Astrocyte of the cerebellum (primary cell): Measurements from ENCODE around the gene PSMD8.
"Not testable (repeated sequence)": the region's sequence is repeated elsewhere in the genome, so short reads cannot be mapped to it uniquely, and the experiment has no call there.

Experiments
- DNase-seq: peaks from one replicate; pipeline ENCODE4 v3.0.0-alpha.2; 2011; ENCODE audit warnings: low read depth
- H3K4me3 ChIP-seq: 2 replicates; pipeline ENCODE4 v1.5.1; 2011; ENCODE audit warnings: mild to moderate bottlenecking, low read depth, low read length, moderate library complexity
- in situ Hi-C: cut with HindIII; loops from 2 replicates; pipeline ENCODE4 v1.10.0; 2017; ENCODE audit warnings: low sequenced_read_pairs
- TF ChIP-seq, protein P1 (sequence below): IDR thresholded peaks from 2 replicates; pipeline ENCODE4 v1.5.1; 2012; ENCODE audit warnings: low read length, low read depth, moderate library complexity, mild to moderate bottlenecking; ENCODE audit errors: missing control alignments

PSMD8 gene

DNA sequence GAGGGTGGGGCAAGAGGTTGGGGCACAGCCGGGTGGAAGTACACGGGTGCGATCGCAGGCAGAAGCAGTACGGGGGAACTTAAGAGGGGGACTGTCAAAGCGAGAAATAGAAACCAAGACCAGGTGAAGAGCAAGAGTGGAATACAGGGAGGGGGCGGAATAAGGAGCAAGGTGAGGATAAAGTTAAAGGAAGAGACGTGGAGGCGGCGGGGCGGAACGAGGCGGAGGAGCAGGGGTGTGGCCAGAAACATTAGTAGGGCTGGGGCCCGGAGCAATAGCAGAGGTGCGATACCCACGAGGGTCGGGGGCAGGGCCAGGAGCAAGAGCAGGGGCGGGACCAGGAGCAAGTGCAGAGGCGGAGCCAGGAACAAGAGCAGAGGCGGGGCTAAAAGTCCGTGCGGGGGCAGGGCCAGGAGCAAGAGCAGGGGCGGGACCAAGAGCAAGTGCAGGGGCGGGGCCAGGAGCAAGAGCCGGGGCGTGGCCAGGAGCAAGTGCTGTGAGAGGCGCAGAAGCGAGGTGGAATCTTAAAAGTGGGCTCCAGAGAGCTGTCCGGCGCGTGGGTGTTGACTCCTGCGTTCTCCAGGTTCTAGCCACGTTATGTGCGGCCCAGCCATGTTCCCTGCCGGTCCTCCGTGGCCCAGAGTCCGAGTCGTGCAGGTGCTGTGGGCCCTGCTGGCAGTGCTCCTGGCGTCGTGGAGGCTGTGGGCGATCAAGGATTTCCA is 37.6 kb upstream of the PSMD8 start:
- TF ChIP-seq, protein P1, sequence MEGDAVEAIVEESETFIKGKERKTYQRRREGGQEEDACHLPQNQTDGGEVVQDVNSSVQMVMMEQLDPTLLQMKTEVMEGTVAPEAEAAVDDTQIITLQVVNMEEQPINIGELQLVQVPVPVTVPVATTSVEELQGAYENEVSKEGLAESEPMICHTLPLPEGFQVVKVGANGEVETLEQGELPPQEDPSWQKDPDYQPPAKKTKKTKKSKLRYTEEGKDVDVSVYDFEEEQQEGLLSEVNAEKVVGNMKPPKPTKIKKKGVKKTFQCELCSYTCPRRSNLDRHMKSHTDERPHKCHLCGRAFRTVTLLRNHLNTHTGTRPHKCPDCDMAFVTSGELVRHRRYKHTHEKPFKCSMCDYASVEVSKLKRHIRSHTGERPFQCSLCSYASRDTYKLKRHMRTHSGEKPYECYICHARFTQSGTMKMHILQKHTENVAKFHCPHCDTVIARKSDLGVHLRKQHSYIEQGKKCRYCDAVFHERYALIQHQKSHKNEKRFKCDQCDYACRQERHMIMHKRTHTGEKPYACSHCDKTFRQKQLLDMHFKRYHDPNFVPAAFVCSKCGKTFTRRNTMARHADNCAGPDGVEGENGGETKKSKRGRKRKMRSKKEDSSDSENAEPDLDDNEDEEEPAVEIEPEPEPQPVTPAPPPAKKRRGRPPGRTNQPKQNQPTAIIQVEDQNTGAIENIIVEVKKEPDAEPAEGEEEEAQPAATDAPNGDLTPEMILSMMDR = no peak
- DNase-seq = peak; percentile 80
- H3K4me3 ChIP-seq = peak overlapping the region; percentile 74
- in situ Hi-C loops = no loop called here

DNA sequence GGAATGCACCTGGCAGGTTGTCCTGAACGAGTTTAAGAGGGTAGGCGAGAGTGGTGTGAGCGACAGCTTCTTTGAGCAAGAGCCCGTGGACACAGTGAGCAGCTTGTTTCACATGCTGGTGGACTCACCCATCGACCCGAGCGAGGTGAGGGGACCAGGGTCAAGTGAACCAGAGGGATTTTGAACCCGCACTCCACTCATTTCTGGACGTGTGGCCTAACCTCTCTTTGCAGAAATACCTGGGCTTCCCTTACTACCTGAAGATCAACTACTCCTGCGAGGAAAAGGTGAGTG is 37.1 kb upstream of the PSMD8 start:
- TF ChIP-seq, protein P1 = no peak
- DNase-seq = no peak
- peak overlapping the region; percentile 74 for H3K4me3 ChIP-seq
- in situ Hi-C loops = no loop called here

DNA sequence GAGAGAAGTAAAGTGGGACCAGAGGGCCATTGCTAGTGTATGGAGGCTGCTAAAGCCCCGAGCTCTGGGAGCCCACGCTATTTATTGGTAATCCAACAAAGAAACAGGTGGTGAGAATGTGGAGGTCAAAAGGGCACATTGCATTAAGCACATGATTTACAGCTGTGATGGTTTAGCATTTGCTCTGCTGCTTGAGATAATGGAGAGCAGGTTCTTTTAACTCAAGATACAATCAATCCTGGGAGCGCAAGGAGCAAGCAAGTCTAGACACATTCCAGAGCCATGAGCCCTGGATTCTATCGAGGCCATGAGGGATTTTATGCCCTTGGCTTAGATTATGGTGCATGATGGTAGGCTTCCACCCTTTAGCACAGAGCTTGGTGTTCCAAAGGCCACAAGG is 35.4 kb upstream of the PSMD8 start:
- in situ Hi-C loops, H3K4me3 ChIP-seq, DNase-seq: not testable (repeated sequence)

DNA sequence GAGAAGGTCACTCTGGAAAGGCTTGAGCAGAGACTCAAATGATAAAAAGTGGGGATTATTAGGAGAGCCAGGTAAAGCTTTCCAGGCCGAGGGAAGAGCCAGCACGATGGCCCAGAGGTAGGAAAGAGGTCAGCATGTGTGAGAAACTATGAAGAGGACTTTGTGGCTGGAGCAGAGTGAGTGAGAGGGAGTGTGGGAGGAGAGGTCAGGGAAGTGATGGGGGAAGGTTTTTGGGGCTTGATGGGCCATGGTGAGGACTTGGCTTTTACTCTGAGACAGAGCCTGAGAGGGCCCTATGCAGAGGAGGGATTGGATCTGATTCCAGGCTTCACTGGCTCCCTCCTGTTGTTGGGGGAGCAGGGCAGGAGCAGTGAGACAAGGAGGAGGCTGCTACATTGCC is 33.4 kb upstream of the PSMD8 start:
- TF ChIP-seq, protein P1 = no peak
- DNase-seq = no peak
- in situ Hi-C loops = no loop called here
- H3K4me3 ChIP-seq = no peak overlapping the region

DNA sequence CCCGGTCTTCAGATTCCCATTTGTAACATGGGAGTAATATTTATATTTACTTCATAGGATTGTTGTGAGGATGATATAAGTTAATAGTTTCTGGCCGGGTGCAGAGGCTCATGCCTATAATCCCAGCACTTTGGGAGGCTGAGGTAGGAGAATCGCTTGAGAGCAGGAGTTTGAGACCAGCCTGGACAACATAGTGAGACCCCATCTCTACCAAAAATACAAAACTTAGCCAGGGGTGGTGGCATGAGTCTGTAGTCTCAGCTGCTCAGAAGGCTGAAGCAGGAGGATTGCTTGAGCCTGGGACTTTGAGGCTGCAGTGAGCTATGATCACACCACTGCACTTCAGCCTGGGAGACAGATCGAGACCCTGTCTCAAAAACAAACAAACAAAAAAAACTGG is 27.5 kb upstream of the PSMD8 start:
- TF ChIP-seq, protein P1 = no peak
- no peak overlapping the region for H3K4me3 ChIP-seq
- in situ Hi-C loops = no loop called here
- no peak for DNase-seq

DNA sequence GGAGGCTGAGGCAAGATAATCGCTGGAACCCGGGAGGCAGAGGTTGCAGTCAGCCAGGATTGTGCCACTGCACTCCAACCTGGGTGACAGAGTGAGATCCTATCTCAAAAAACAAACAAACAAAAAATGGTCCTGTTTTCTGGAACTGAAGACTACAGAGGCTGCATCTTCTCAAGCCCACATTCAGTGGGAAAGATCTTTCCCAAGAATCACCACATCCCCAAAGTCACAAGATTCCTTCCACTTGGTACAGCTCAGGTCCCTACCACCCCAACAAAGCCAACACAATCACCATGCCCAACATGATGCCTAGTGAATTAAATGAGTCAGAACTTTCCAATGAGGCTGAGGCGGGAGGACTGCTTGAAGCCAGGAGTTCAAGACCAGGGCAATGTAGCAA is 23.5 kb upstream of the PSMD8 start:
- no peak for DNase-seq
- in situ Hi-C loops = no loop called here
- H3K4me3 ChIP-seq = no peak overlapping the region
- TF ChIP-seq, protein P1 = no peak

DNA sequence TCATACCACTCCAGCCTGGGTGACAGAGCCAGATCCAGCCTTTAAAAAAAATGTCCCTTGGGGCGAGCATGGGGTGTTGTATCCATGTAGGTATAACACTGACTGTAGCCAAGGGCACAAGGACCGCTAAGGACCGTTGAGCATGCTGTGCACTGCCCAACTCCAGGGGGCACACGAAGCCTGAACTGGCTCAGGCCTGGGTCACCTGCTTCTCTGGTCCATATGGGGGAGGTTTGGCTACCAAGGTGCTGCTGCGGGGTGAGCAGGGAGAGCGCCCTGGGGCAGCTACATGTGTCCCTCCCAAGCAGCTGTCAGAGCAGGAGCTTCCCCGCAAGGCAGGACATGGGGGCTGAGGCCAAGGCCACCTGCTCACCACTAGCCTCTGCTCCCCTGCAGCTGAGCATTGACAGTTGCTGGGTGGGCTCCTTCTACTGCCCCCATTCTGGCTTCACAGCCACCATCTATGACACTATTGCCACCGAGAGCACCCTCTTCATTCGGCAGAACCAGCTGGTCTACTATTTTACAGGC is 22.4 kb upstream of the PSMD8 start:
- TF ChIP-seq, protein P1 = no peak
- no peak overlapping the region for H3K4me3 ChIP-seq
- in situ Hi-C loops = no loop called here
- DNase-seq = no peak
